GM23338 (cell line): ENCODE measurements around the gene ZNF783. TPM values are rescaled to one million over a fixed set of nuclear protein-coding genes. Genes with fewer than 3 reads are reported as not detected.

ENCODE experiments used
- ATAC-seq: fragments of 200-7000 bp; cut with Tn5 transposase; 3 replicates; pipeline ENCODE4 v1.9.1; 2020
- DNase-seq: peaks from one replicate; pipeline ENCODE4 v3.0.0-alpha.2; 2015; ENCODE audit warnings: low spot score
- H2AFZ ChIP-seq: fragments of 200-600 bp; sonication (generic); 2 replicates; pipeline ENCODE4 v1.8.0; 2016; ENCODE audit warnings: antibody characterized with exemption, mild to moderate bottlenecking, moderate library complexity
- H3F3A ChIP-seq: fragments of 200-600 bp; sonication (generic); replicated peaks from 2 replicates; pipeline ENCODE4 v1.8.0; 2017; ENCODE audit warnings: antibody characterized with exemption, mixed run types, low read depth
- H3K27ac ChIP-seq: fragments of 200-600 bp; sonication (generic); 2 replicates; pipeline ENCODE4 v1.6.1; 2016; ENCODE audit warnings: low read depth
- H3K27me3 ChIP-seq: fragments of 200-600 bp; sonication (generic); 2 replicates; pipeline ENCODE4 v1.8.0; 2016; ENCODE audit warnings: mild to moderate bottlenecking, mixed run types, moderate library complexity; ENCODE audit not compliant: insufficient read depth
- H3K36me3 ChIP-seq: fragments of 200-600 bp; sonication (generic); 2 replicates; pipeline ENCODE4 v1.8.0; 2016; ENCODE audit warnings: mild to moderate bottlenecking; ENCODE audit not compliant: insufficient read depth
- H3K4me1 ChIP-seq: fragments of 200-600 bp; sonication (generic); 2 replicates; pipeline ENCODE4 v1.8.0; 2016; ENCODE audit warnings: mild to moderate bottlenecking, moderate library complexity; ENCODE audit not compliant: insufficient read depth
- H3K4me2 ChIP-seq: fragments of 200-600 bp; sonication (generic); 2 replicates; pipeline ENCODE4 v1.7.1; 2017; ENCODE audit warnings: mixed run types
- H3K4me3 ChIP-seq: fragments of 200-600 bp; sonication (generic); 2 replicates; pipeline ENCODE4 v1.6.1; 2016; ENCODE audit warnings: mixed run types
- H3K79me2 ChIP-seq: fragments of 200-600 bp; sonication (generic); replicated peaks from 2 replicates; pipeline ENCODE4 v1.8.0; 2017; ENCODE audit warnings: mild to moderate bottlenecking; ENCODE audit not compliant: insufficient read depth
- H3K9me2 ChIP-seq: fragments of 200-600 bp; sonication (generic); 2 replicates; pipeline ENCODE4 v1.8.0; 2017; ENCODE audit not compliant: insufficient read depth
- H4K20me1 ChIP-seq: fragments of 200-600 bp; sonication (generic); replicated peaks from 2 replicates; pipeline ENCODE4 v1.8.0; 2017; ENCODE audit warnings: mild to moderate bottlenecking; ENCODE audit not compliant: insufficient read depth
- H3K27ac Mint-ChIP-seq: 2 replicates; pipeline ENCODE4 v1.8.0; 2020; ENCODE audit warnings: inconsistent platforms, mild to moderate bottlenecking, moderate library complexity, mixed read lengths
- H3K27me3 Mint-ChIP-seq: 3 replicates; pipeline ENCODE4 v1.8.0; 2022; ENCODE audit warnings: low read depth, mild to moderate bottlenecking, moderate library complexity, mixed read lengths, inconsistent platforms; ENCODE audit not compliant: insufficient read depth, poor library complexity
- H3K36me3 Mint-ChIP-seq: 3 replicates; pipeline ENCODE4 v1.8.0; 2021; ENCODE audit warnings: low read depth, mild to moderate bottlenecking, inconsistent platforms, moderate library complexity, mixed read lengths
- H3K4me1 Mint-ChIP-seq: 3 replicates; pipeline ENCODE4 v1.8.0; 2020; ENCODE audit warnings: mild to moderate bottlenecking, inconsistent platforms, mixed read lengths
- H3K4me3 Mint-ChIP-seq: 3 replicates; pipeline ENCODE4 v1.8.0; 2021; ENCODE audit warnings: moderate library complexity, mild to moderate bottlenecking, inconsistent platforms, mixed read lengths
- H3K9me3 Mint-ChIP-seq: 3 replicates; pipeline ENCODE4 v1.8.0; 2020; ENCODE audit warnings: moderate library complexity, mild to moderate bottlenecking, inconsistent platforms, mixed read lengths
- CREB1 ChIP-seq: fragments of 250-450 bp; sonication (Bioruptor Pico); IDR thresholded peaks from 2 replicates; pipeline ENCODE4 v1.5.0; 2020; ENCODE audit warnings: low read depth, mild to moderate bottlenecking, moderate library complexity
- CTCF ChIP-seq, 2 experiments: fragments of 200-600 bp in 1 of 2; sonication (generic) in 1 of 2; conservative IDR thresholded peaks; 2 replicates each; pipeline versions ENCODE4 v1.5.1 to v1.6.1; 2016 to 2017; ENCODE audit warnings: antibody characterized with exemption in 2 of 2, low read depth in 2 of 2, mild to moderate bottlenecking in 2 of 2, moderate library complexity in 1 of 2
- EZH2 ChIP-seq: fragments of 200-600 bp; sonication (generic); IDR thresholded peaks from one replicate; pipeline ENCODE4 v1.8.0; 2017; ENCODE audit warnings: antibody characterized with exemption, mild to moderate bottlenecking, low read depth; ENCODE audit not compliant: unreplicated experiment
- EZH2phosphoT487 ChIP-seq: fragments of 200-600 bp; sonication (generic); IDR thresholded peaks from one replicate; pipeline ENCODE4 v1.8.1; 2018; ENCODE audit warnings: antibody characterized with exemption; ENCODE audit not compliant: unreplicated experiment
- JUNB ChIP-seq: IDR thresholded peaks from one replicate; pipeline ENCODE4 v1.6.1; 2016; ENCODE audit warnings: antibody characterized with exemption; ENCODE audit not compliant: unreplicated experiment
- NANOG ChIP-seq: IDR thresholded peaks from 2 replicates; pipeline ENCODE4 v1.6.1; 2016; ENCODE audit warnings: antibody characterized with exemption, borderline replicate concordance
- POLR2AphosphoS5 ChIP-seq: IDR thresholded peaks from 2 replicates; pipeline ENCODE4 v1.6.1; 2016; ENCODE audit warnings: antibody characterized with exemption, low read depth
- STAT1 ChIP-seq: IDR thresholded peaks from one replicate; pipeline ENCODE4 v1.6.1; 2016; ENCODE audit warnings: antibody characterized with exemption; ENCODE audit not compliant: unreplicated experiment
- ZNF114 ChIP-seq: fragments of 250-450 bp; sonication (Bioruptor Pico); IDR thresholded peaks from 2 replicates; pipeline ENCODE4 v1.5.0; 2020; ENCODE audit warnings: mild to moderate bottlenecking, moderate library complexity
- ZNF331 ChIP-seq: fragments of 250-450 bp; sonication (Bioruptor Pico); IDR thresholded peaks from 2 replicates; pipeline ENCODE4 v1.5.0; 2020; ENCODE audit warnings: low read depth, mild to moderate bottlenecking, moderate library complexity
- ZNF462 ChIP-seq: fragments of 250-450 bp; sonication (Bioruptor Pico); IDR thresholded peaks from 2 replicates; pipeline ENCODE4 v1.5.0; 2020; ENCODE audit warnings: mild to moderate bottlenecking, moderate library complexity
- polyA plus RNA-seq: library from polyadenylated mRNA; unstranded; fragments of >200 nt; fragmentation: Nextera tagmentation; extraction: Ambion mirVana; gene quantifications from 2 replicates; pipeline ENCODE4 v1.2.1, GENCODE V29; 2016
- total RNA-seq: library from RNA; depleted of rRNA; stranded (reverse); fragments of >200 nt; shearing (Covaris generic); gene quantifications from 2 replicates; pipeline ENCODE4 v1.2.3, GENCODE V29; 2014
- TF ChIP-seq, protein P1 (sequence below): IDR thresholded peaks from 2 replicates; pipeline ENCODE4 v1.6.1; 2016; ENCODE audit warnings: antibody characterized with exemption
- TF ChIP-seq, protein P2 (sequence below): IDR thresholded peaks from one replicate; pipeline ENCODE4 v1.6.1; 2018; ENCODE audit warnings: antibody characterized with exemption; ENCODE audit not compliant: unreplicated experiment

Gene ZNF783
- total and polyA plus RNA-seq, 2 experiments from 2014 or later = 2.1 to 9.0 TPM

DNA sequence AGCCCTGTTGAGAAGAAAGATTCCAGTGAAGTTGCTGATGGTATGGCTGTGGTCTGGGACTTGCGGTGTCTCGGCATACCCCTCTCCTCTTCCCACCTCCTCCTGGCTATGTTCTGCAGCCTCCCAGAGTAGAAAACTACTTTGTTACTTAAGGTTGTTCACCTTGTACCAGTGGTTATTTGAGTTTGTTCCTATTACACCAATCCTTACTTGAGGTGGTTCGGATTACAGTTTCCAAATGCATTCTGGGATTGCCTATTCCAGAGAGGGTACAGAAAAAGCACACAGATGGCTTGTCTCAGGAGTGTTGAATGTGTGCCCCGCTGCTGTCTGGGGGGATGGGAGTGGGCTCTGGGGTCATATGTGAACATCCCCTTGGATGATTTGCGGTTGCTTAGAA is 6.8 kb upstream of the ZNF783 start:
- no peaks in the 10 kb centered on the region for H3K4me1 ChIP-seq
- H3K36me3 ChIP-seq = peaks cover 19% of the 10 kb centered on the region
- no peaks in the 10 kb centered on the region for H3K79me2 ChIP-seq
- H3K36me3 Mint-ChIP-seq = peaks cover 42% of the 10 kb centered on the region
- no peak for DNase-seq
- H3K27me3 Mint-ChIP-seq = peaks cover 6% of the 10 kb centered on the region
- H4K20me1 ChIP-seq = no peaks in the 10 kb centered on the region; the same call in 1 of the 2 replicates
- no peaks in the 10 kb centered on the region for H3F3A ChIP-seq
- no peak overlapping the region for H3K27ac ChIP-seq
- H3K4me1 Mint-ChIP-seq = no peaks in the 10 kb centered on the region
- H3K9me2 ChIP-seq = no peaks in the 10 kb centered on the region
- H3K27ac Mint-ChIP-seq = no peak overlapping the region
- no peaks in the 10 kb centered on the region for H3K9me3 Mint-ChIP-seq
- H3K4me3 Mint-ChIP-seq = no peak overlapping the region; the same call in 2 of the 3 replicates
- H3K4me3 ChIP-seq = no peak overlapping the region
- TF ChIP-seq, protein P1, sequence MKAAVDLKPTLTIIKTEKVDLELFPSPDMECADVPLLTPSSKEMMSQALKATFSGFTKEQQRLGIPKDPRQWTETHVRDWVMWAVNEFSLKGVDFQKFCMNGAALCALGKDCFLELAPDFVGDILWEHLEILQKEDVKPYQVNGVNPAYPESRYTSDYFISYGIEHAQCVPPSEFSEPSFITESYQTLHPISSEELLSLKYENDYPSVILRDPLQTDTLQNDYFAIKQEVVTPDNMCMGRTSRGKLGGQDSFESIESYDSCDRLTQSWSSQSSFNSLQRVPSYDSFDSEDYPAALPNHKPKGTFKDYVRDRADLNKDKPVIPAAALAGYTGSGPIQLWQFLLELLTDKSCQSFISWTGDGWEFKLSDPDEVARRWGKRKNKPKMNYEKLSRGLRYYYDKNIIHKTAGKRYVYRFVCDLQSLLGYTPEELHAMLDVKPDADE = no peak
- TF ChIP-seq ZNF331 = no peak
- TF ChIP-seq EZH2phosphoT487 = no peak
- no peak for TF ChIP-seq CREB1 (CRISPR knock-in tag)
- no peak for TF ChIP-seq JUNB
- no peak for TF ChIP-seq POLR2AphosphoS5
- no peak for TF ChIP-seq CTCF (conservative IDR thresholded peaks at IDR 0.05; ENCODE audit: low read depth in 2 of 2)
- no peak for TF ChIP-seq ZNF462
- TF ChIP-seq NANOG = no peak
- TF ChIP-seq EZH2 = no peak
- TF ChIP-seq, protein P2, sequence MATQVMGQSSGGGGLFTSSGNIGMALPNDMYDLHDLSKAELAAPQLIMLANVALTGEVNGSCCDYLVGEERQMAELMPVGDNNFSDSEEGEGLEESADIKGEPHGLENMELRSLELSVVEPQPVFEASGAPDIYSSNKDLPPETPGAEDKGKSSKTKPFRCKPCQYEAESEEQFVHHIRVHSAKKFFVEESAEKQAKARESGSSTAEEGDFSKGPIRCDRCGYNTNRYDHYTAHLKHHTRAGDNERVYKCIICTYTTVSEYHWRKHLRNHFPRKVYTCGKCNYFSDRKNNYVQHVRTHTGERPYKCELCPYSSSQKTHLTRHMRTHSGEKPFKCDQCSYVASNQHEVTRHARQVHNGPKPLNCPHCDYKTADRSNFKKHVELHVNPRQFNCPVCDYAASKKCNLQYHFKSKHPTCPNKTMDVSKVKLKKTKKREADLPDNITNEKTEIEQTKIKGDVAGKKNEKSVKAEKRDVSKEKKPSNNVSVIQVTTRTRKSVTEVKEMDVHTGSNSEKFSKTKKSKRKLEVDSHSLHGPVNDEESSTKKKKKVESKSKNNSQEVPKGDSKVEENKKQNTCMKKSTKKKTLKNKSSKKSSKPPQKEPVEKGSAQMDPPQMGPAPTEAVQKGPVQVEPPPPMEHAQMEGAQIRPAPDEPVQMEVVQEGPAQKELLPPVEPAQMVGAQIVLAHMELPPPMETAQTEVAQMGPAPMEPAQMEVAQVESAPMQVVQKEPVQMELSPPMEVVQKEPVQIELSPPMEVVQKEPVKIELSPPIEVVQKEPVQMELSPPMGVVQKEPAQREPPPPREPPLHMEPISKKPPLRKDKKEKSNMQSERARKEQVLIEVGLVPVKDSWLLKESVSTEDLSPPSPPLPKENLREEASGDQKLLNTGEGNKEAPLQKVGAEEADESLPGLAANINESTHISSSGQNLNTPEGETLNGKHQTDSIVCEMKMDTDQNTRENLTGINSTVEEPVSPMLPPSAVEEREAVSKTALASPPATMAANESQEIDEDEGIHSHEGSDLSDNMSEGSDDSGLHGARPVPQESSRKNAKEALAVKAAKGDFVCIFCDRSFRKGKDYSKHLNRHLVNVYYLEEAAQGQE = no peak
- TF ChIP-seq STAT1 = no peak
- TF ChIP-seq ZNF114 (CRISPR knock-in tag) = no peak
- no peak for ATAC-seq
- H3K4me2 ChIP-seq = no peak overlapping the region
- H2AFZ ChIP-seq = no peak overlapping the region
- no peaks in the 10 kb centered on the region for H3K27me3 ChIP-seq
